ENCODE measurements around the gene GPR162.

Gene GPR162, protein sequence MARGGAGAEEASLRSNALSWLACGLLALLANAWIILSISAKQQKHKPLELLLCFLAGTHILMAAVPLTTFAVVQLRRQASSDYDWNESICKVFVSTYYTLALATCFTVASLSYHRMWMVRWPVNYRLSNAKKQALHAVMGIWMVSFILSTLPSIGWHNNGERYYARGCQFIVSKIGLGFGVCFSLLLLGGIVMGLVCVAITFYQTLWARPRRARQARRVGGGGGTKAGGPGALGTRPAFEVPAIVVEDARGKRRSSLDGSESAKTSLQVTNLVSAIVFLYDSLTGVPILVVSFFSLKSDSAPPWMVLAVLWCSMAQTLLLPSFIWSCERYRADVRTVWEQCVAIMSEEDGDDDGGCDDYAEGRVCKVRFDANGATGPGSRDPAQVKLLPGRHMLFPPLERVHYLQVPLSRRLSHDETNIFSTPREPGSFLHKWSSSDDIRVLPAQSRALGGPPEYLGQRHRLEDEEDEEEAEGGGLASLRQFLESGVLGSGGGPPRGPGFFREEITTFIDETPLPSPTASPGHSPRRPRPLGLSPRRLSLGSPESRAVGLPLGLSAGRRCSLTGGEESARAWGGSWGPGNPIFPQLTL

DNA sequence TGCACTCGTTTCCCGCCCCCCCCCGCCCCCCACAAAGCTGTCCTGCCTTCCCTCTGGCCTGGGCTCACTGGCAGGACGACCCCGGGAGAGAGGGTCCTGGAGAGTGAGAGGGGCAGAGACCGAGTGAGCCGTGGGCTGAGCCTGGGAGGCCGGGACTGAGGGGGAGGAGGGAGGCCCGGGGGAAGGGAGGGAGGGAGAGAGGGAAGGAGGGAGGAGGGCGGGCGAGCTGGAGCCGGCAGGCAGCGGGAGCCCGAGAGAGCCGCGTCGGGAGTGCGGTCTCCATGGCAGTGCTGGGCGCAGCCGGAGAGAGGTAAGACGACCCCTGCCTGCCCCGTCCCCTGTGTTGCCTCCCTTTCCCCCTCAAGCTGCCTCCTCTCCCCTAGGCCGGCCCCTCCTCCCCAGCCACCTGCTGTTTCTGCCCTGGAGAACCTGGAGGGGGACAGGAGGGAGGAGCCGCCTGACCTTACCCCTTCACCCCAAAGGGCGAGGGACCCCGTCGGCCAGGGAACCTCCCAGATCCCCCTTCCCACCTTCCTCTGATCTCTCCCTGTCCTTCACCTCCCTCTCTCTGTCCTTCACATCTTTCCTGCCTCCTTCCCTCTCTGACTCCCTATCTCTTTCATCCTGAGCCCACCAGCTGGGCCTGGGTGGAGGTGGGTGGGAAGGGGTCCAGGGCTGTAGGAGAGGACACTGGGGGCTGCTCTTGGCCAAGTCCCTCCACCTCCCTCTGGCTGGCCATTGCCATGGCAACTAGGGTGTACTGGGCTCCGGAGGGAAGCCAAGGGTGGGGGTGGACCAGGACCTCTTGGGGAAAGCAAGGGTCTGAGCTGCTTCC is at the start of gene GPR162:
TSS of gene GPR162 (plus strand) at position 231 of the 835 bp plus-strand sequence. CDS start 2,078 bp downstream, outside the sequence.
- DNase-seq = peak; percentile 53 to 68

DNA sequence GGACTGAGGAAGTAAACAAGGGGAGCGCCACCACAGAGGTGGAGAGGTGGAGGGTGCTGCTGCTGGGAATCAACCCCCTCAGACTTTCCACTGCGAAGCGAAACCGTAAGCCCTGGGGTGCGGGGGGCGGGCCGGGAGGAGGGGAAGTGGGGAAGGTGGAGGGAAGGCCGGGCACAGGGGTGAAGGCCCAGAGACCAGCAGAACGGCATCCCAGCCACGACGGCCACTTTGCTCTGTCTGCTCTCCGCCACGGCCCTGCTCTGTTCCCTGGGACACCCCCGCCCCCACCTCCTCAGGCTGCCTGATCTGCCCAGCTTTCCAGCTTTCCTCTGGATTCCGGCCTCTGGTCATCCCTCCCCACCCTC is 49.3 kb upstream of the GPR162 start, which contains the start of gene LAG3:
TSS of gene LAG3 (plus strand) at position 190 of the 365 bp plus-strand sequence. CDS start 333 bp downstream, outside the sequence.
- DNase-seq = no peak

DNA sequence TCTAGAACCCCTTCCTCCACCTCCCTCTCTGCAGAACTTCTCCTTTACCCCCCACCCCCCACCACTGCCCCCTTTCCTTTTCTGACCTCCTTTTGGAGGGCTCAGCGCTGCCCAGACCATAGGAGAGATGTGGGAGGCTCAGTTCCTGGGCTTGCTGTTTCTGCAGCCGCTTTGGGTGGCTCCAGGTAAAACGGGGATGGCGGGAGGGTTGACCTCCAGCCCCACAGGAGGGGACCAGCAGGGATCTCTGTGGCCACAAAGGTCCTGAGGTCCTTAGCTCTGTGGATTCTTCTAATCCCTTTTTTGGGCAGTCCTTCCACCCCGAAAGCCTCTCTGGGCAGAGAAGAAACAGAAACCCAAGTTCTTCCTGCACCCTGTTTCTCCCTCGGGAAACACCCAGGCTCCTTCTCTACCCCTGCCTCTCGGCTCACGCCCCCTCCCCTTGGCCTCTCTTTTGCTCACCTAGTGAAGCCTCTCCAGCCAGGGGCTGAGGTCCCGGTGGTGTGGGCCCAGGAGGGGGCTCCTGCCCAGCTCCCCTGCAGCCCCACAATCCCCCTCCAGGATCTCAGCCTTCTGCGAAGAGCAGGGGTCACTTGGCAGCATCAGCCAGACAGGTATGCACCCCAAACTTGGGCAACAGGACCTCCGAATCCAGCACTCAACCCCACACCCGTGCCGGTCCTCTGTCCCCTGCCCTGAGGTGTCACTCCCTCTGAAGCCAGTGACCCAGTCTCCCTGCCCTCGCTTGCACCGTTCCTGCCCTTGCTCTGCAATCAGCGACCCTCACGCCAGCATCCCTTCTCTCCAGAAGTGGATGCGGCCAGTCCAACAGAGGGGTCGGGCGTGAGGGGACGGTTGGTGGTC is 48.7 kb upstream of the GPR162 start:
- DNase-seq = no peak

DNA sequence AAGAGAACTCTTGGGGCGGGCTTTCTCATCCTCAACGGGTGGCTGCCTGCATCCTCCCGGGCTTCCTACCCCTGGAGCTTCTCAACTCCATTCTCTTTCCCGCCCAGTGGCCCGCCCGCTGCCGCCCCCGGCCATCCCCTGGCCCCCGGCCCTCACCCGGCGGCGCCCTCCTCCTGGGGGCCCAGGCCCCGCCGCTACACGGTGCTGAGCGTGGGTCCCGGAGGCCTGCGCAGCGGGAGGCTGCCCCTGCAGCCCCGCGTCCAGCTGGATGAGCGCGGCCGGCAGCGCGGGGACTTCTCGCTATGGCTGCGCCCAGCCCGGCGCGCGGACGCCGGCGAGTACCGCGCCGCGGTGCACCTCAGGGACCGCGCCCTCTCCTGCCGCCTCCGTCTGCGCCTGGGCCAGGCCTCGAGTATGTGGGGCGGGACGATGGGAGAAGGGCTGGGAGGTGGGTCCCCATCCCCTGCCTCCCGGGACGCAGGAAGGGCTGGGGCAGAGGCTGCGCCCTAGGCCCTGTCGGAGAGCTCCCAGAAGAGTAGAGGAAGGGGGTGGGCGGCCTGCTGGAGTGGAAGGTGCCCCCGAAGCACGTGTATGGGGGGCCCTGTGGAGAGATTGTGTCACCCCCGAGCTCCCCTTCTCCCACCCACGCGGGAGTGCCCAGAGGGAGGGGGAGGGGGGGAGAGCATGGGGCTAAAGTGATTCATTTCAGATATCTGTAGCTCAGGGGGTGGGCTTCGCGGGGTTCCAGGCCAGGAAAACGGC is 47.9 kb upstream of the GPR162 start:
- no peak for DNase-seq

DNA sequence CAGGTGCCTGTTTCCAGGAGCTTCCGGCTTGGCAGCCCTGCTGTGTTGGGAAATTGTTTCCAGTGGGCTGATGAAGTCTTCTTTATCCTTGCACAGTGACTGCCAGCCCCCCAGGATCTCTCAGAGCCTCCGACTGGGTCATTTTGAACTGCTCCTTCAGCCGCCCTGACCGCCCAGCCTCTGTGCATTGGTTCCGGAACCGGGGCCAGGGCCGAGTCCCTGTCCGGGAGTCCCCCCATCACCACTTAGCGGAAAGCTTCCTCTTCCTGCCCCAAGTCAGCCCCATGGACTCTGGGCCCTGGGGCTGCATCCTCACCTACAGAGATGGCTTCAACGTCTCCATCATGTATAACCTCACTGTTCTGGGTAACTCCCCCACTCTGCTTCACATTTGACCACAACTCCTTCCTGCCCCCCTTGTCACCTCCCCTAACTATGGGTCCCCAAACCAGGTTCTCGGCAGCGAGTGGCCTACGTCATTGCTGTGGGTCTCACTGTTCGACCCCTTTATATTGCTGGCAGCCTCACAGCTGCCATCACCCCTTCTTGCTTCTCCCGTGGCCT is 47.0 kb upstream of the GPR162 start:
- DNase-seq = no peak

DNA sequence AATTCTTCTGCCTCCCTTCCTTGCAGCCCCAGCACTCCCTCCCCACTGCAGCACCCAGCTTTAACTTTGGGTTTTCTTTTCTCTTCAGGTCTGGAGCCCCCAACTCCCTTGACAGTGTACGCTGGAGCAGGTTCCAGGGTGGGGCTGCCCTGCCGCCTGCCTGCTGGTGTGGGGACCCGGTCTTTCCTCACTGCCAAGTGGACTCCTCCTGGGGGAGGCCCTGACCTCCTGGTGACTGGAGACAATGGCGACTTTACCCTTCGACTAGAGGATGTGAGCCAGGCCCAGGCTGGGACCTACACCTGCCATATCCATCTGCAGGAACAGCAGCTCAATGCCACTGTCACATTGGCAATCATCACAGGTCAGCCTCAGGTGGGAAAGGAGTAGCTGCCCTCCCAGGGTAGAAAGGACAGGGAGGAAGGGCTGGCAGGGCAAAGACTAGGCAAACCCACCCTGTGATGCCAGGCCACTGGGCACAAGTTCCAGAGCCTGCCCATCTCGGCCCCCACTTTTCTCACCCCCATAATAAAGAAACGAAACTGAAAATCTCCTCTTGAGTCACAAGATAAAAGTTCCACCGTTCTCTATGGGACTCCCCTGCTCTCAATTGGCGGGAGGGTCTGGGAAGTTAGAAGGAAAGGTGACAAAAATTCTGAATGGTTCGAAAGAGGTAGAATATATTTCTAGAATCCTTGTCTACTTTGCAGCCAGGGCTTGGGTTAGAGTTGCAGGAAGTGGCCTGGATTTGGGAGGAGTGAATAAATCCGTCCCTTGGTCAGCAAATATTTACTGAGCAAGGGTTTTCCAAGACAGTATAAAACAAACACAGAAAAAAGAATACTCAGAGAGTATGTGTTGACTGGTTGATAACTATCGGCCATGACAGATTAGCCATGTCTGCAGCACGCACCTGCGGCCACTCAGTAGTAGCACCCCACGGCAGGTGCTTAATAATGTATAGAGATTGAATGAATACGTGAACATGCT is 46.1 kb upstream of the GPR162 start:
- DNase-seq = no peak

DNA sequence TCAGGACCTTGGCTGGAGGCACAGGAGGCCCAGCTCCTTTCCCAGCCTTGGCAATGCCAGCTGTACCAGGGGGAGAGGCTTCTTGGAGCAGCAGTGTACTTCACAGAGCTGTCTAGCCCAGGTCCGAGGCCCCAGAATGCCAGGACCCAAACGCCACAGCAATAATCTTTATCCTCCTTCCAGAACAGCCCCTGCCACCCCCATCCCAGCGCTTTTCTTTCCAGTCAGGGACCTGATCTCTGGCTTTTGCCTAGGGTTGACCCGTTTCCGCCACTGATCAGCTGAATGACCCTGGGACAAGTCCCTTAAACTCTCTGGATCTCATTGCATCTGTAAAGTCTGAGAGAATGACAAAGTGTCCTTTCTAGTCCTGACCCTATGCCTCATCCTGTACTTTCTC is 44.2 kb upstream of the GPR162 start:
- DNase-seq = no peak

DNA sequence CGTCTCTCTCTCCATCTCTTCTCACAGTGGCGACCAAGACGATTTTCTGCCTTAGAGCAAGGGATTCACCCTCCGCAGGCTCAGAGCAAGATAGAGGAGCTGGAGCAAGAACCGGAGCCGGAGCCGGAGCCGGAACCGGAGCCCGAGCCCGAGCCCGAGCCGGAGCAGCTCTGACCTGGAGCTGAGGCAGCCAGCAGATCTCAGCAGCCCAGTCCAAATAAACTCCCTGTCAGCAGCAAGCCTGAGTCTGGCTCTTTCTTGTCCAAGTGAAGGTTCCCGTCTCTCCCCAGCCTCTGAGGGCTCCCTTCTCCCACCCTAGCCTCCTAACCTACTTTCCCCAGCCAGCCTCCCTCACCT is 43.4 kb upstream of the GPR162 start:
- no peak for DNase-seq

DNA sequence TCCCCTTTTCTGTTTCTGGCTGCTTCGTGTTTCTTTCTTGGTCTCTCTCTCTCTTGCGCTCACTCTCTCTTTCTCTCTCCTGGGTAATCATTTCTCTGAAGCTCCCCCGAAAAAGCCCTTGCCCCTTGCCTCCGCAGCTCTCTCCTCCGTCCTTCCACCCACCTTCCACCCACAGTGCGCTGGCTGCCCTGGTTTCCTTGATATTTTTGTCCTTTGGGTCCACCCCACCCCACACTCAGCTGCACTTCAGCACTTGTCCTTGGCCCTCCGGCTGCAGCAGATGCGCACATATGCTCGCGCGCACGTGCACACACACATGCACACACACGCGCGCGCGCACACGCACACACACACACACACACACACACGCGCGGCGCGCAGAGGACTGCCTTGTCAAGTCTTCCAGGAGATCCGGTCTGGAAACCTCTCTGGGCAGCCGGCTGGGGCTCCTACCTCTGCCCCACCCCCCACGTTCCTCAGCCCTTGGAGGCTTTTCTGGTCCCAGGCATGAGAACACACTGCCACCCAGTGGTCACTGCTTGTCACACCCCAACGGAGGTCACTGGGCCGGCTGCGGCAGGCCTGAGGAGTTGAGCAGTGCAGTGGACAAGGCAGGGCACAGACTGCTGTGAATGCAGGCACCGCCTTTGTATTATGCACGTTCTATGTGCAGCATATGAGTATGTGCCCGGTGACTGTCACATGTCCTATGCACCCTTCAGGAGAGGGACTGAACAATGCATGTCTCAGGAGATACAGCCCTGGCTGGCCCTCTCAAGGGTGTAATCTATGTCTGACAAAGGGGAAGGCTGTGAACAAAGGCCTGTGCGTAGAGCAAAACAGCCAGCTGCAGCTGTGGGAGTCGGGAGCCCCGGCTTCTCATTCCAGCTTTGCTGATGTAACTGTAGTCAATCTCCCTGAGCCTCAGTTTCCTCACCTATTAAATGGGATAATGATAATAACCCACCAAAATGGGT is 42.8 kb upstream of the GPR162 start:
- peak; percentile 91 to 97 for DNase-seq

DNA sequence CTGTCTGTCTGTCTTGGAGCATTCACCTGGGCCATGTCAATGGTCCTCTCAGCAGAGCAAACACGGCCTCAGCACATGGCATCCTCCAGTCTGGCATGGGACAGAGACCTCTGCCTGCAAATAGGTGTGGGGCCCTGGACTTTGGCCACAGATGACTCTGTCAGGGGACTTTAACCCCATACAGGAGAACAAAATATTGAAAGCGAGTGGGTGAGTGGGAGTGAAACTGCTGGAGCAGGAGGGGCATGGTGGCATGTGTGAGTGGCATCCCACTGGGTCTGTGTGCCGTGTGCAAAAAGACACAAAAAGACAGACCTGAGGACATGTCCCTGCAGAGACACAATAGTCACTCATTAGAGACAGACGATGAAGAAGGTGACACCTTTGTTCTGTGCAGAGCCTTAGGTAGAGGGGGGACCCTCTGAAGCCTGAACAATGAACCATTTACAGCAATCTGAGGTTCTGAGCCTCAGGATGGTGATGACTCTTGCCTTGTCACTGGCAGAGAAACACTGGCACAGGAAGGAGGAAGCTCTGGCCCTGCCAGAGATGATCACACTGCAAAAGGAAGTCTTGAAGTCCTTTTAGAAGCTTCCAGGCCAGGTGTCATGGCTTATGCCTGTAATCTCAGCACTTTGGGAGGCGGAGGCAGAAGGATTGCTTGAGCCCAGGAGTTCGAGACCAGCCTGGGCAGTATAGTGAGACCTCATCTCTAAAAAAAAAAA is 41.8 kb upstream of the GPR162 start:
- DNase-seq = no peak

DNA sequence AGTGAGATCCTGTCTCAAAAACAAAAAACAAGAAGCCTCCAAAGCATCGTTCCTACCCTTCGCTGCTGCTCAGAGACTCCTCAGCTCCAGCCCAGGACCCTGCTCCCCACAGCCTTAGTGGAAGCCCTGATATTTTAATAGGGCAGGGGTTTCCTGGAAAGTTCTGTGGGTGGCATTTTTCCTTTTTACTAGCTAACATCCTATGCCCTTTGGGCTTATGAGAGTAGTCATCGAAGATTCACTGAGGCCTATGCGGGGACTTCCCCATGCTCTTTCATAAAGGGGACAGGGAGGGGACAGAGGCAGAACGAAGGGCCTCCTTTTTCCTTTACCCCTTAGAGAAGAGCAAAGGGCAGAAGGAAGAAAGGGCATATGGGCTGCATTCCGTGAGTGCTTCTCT is 41.0 kb upstream of the GPR162 start:
- no peak for DNase-seq

DNA sequence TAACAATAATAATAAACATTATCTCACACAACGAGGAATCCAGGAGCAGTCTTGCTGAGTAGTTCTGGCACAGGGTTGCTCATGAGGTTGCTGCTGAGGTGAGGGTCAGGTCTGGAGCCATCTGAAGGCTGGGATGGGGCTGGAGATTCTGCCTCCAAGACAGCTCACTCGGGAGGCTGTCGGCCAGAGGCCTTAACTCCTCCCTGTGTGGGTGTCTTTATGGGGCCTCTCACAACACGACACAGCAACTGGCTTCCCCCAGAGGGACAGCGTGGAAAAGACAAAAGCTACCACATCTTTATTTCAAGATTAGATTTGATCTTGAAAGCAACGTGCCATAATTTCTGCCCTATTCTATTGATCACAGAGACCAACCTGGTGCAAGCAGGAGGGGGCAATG is 39.5 kb upstream of the GPR162 start:
- DNase-seq = no peak

DNA sequence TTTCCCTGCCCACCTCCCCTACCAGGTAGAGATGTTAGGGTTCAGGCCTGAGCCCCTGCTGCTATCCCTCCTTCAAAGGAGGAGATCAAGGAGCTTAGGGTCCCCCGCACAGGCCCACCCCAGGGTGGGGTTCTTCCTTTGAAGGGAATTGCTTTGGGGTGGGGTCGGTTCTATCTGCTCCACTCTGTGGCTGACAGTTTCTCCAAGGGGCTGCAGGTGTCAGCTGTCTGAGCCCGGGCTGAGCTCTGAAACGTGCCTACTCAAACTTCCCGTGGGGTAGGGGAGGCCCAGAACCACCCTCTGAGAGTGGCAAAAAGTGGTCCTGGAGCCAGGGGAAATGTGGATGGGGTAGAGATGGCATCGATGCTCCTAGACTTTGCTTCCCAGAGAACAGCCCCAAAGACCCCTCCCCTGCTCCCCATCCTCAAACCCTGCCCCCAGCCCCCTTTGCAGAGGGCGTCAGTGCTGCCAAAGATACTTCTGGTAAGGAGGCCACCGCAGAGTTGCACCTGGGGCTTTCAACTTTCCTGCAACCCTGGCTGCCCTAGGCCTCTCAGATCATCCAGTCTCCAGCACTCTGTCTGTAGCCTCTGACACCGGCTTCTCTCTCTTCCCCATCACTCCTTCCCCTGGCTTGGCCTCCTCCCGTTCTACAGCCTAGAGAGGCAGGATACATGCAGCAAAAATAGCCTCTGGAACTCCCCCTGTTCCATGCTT is 38.6 kb upstream of the GPR162 start:
- no peak for DNase-seq

DNA sequence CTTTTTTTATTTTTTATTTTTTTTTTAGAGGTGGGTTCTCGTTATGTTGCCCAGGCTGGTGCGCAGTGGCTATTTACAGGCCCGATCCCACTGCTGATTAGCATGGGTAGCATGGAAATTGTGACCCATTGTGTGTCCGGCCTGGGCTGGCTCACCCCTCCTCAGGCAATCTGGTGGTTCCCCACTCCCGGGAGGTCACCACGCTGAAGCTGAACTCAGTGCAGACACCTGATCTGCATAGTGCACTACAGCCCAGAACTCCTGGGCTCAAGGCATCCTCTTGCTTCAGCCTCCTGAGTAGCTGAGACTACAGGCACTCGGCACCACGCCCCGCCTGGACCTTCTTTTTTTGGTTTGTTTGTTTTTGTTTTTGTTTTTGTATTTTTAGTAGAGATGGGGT is 37.8 kb upstream of the GPR162 start:
- DNase-seq = no peak

DNA sequence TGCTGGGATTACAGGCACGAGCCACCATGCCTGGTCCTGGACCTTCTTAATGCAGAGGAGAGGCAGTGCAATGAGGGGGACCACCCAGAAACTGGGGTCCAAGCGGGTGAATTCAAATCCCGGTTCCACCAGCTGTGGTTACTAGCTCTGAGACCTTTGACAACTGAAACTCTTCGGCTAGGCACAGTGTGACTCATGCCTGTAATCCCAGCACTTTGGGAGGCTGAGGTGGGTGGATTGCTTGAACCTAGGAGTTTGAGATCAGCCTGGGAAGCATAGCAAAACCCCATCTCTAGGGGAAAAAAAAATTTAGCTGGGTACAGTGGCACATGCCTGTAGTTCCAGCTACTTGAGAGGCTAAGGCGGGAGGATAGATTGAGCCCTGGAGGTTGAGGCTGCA is 37.3 kb upstream of the GPR162 start:
- DNase-seq = no peak

DNA sequence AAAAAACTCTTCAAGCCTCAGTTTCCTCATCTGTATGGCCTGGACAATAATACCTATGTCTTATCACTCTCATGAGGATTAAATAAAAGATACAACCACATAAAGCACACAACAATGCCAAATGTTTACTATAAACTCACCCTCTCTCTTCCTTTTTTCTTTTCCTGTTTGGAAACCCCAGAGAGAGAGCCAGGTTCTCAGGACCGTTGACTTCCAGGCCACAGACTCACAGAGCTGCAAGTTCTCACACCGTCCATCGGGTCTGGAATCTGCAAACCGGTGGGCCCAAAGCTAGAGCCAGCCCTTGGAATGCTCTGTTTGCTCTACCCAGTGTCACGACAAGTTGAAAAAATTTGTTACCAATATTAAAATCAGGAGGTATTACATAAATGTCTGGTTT is 36.9 kb upstream of the GPR162 start:
- DNase-seq = no peak

DNA sequence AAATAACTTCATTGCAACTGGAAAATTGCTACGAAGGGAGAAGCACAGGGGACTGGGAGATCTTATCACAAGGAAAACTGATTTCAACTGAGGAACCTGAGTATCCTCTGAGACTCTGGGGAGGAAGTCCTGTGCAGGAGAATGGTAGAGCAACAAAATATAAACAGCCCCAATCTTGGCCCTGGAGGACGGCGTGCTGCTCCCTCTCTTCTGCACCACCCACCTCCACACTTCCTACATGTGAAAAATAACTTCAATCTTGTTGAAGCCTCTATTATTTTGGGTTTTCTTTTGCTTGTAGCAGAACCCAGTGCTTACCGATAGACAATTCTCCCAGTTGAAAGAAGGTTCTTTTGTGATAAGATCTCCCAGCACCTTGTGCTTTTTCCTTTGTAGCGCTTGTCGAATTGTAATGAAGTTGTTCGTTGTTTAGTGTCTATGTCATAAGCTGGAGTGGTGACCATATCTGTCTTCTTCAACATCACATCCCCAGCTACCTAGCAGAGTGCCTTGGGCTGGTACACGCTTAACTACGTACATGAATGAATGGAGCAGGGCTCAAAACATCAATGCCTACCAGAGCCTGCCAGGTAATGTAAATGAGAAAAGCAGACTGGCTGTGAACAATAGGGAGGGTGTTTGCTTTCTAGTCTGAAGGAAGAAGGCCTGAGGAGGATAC is 35.1 kb upstream of the GPR162 start:
- no peak for DNase-seq
